HepG2 (cell line): ENCODE data around the gene SLAMF9.

ENCODE experiments used
- HINFP ChIP-seq: sonication (generic); formaldehyde crosslinking; IDR thresholded peaks from 2 replicates; pipeline ENCODE4 v1.4.0; 2020; ENCODE audit warnings: low read depth, mild to moderate bottlenecking, missing genetic modification reagents
- IRF1 ChIP-seq: sonication (generic); formaldehyde crosslinking; IDR thresholded peaks from 2 replicates; pipeline ENCODE4 v1.4.0; 2020; ENCODE audit warnings: low read depth, mild to moderate bottlenecking, missing genetic modification reagents
- KDM5B ChIP-seq: sonication (generic); formaldehyde crosslinking; IDR thresholded peaks from 2 replicates; pipeline ENCODE4 v1.4.0; 2020; ENCODE audit warnings: missing genetic modification reagents, mild to moderate bottlenecking, borderline replicate concordance
- NFE2L1 ChIP-seq: sonication (generic); formaldehyde crosslinking; IDR thresholded peaks from 2 replicates; pipeline ENCODE4 v1.4.0; 2020; ENCODE audit warnings: missing genetic modification reagents, mild to moderate bottlenecking, borderline replicate concordance
- RAD21 ChIP-seq: fragments of 450-650 bp; formaldehyde crosslinking; IDR thresholded peaks from 2 replicates; pipeline ENCODE4 v1.5.0; 2020; ENCODE audit warnings: mild to moderate bottlenecking

- TF ChIP-seq NFE2L1 (CRISPR knock-in tag): no peak
- no peak for TF ChIP-seq HINFP (CRISPR knock-in tag)
- TF ChIP-seq IRF1 (CRISPR knock-in tag): no peak
- TF ChIP-seq KDM5B: no peak
- no peak for TF ChIP-seq RAD21 (CRISPR knock-in tag)
These were observed 12.2 kb downstream of the SLAMF9 start for GRCh38 chr1:159941591-159942560.
